WTC11 (cell line): ENCODE results near the gene GABRA4. TPM values are rescaled to one million over a fixed set of nuclear protein-coding genes. Genes with fewer than 3 reads are reported as not detected.

ENCODE experiments used
- ATAC-seq: fragments of 200-7000 bp; cut with Tn5 transposase; 2 replicates; pipeline ENCODE4 v1.10.0; 2021; ENCODE audit warnings: mild to moderate bottlenecking, moderate library complexity
- CTCF ChIA-PET: fragments of 300-600 bp; sonication (Branson Sonifier 250); formaldehyde crosslinking; loops from one replicate; lab custom pipeline; 2021; ENCODE audit warnings: antibody characterized with exemption; lab: Charles Lee
- POLR2A ChIA-PET: fragments of 350-600 bp; sonication (Branson Sonifier 250); formaldehyde crosslinking; loops from one replicate; lab custom pipeline; 2021; ENCODE audit warnings: antibody characterized with exemption; lab: Charles Lee
- DNase-seq: peaks from one replicate; pipeline ENCODE4 v3.0.0; 2021; ENCODE audit warnings: low spot score
- H3K27ac Mint-ChIP-seq: 2 replicates; pipeline ENCODE4 v1.8.0; 2021; ENCODE audit warnings: mixed read lengths
- H3K27me3 Mint-ChIP-seq: 2 replicates; pipeline ENCODE4 v1.8.0; 2021; ENCODE audit warnings: low read depth, mild to moderate bottlenecking, moderate library complexity, mixed read lengths
- H3K36me3 Mint-ChIP-seq: 2 replicates; pipeline ENCODE4 v1.8.0; 2021; ENCODE audit warnings: mixed read lengths
- H3K4me1 Mint-ChIP-seq: 2 replicates; pipeline ENCODE4 v1.8.0; 2022; ENCODE audit warnings: mixed read lengths
- H3K4me3 Mint-ChIP-seq: 2 replicates; pipeline ENCODE4 v1.8.0; 2021; ENCODE audit warnings: mild to moderate bottlenecking, moderate library complexity, mixed read lengths
- H3K9me3 Mint-ChIP-seq: 2 replicates; pipeline ENCODE4 v1.8.0; 2021; ENCODE audit warnings: mixed read lengths
- ATF1 ChIP-seq: sonication (generic); formaldehyde crosslinking; IDR thresholded peaks from 2 replicates; pipeline ENCODE4 v1.8.1; 2023; ENCODE audit warnings: mild to moderate bottlenecking, moderate library complexity, missing genetic modification reagents
- ATF6 ChIP-seq: sonication (generic); formaldehyde crosslinking; IDR thresholded peaks from 2 replicates; pipeline ENCODE4 v1.8.1; 2023; ENCODE audit warnings: mild to moderate bottlenecking, missing genetic modification reagents
- CTCF ChIP-seq: fragments of 200-600 bp; IDR thresholded peaks from 2 replicates; pipeline ENCODE4 v1.8.0; 2022; ENCODE audit warnings: antibody characterized with exemption
- ETV6 ChIP-seq: sonication (generic); formaldehyde crosslinking; IDR thresholded peaks from 2 replicates; pipeline ENCODE4 v1.8.1; 2022; ENCODE audit warnings: mild to moderate bottlenecking, missing genetic modification reagents
- FOXK1 ChIP-seq: sonication (generic); formaldehyde crosslinking; IDR thresholded peaks from 2 replicates; pipeline ENCODE4 v1.8.0; 2022; ENCODE audit warnings: mild to moderate bottlenecking, moderate library complexity, missing genetic modification reagents
- FOXP1 ChIP-seq: sonication (generic); formaldehyde crosslinking; IDR thresholded peaks from 2 replicates; pipeline ENCODE4 v1.8.0; 2022; ENCODE audit warnings: missing genetic modification reagents, mild to moderate bottlenecking, moderate library complexity, borderline replicate concordance
- GABPB1 ChIP-seq: sonication (generic); formaldehyde crosslinking; IDR thresholded peaks from 2 replicates; pipeline ENCODE4 v1.8.1; 2023; ENCODE audit warnings: mild to moderate bottlenecking, missing genetic modification reagents
- HMGXB4 ChIP-seq: sonication (generic); formaldehyde crosslinking; IDR thresholded peaks from 2 replicates; pipeline ENCODE4 v1.8.1; 2023; ENCODE audit warnings: mild to moderate bottlenecking, moderate library complexity, missing genetic modification reagents
- IRF2 ChIP-seq: sonication (generic); formaldehyde crosslinking; IDR thresholded peaks from 2 replicates; pipeline ENCODE4 v1.8.0; 2022; ENCODE audit warnings: low read depth, missing genetic modification reagents, borderline replicate concordance
- NFATC4 ChIP-seq: fragments of 250-450 bp; sonication (Bioruptor Pico); IDR thresholded peaks from 2 replicates; pipeline ENCODE4 v1.9.0; 2021; ENCODE audit warnings: mild to moderate bottlenecking
- SMAD3 ChIP-seq: sonication (generic); formaldehyde crosslinking; IDR thresholded peaks from 2 replicates; pipeline ENCODE4 v1.8.0; 2022; ENCODE audit warnings: missing genetic modification reagents, mild to moderate bottlenecking, borderline replicate concordance
- SP1 ChIP-seq: sonication (generic); formaldehyde crosslinking; conservative IDR thresholded peaks from 2 replicates; pipeline ENCODE4 v1.8.1; 2022; ENCODE audit warnings: missing genetic modification reagents
- TEAD4 ChIP-seq: sonication (generic); formaldehyde crosslinking; IDR thresholded peaks from 2 replicates; pipeline ENCODE4 v1.8.0; 2022; ENCODE audit warnings: mild to moderate bottlenecking, missing genetic modification reagents
- ZNF263 ChIP-seq: sonication (generic); formaldehyde crosslinking; IDR thresholded peaks from 2 replicates; pipeline ENCODE4 v1.8.1; 2022; ENCODE audit warnings: low read depth, mild to moderate bottlenecking, moderate library complexity, missing genetic modification reagents
- ZNF396 ChIP-seq: fragments of 250-450 bp; sonication (Bioruptor Pico); IDR thresholded peaks from 2 replicates; pipeline ENCODE4 v1.8.0; 2021; ENCODE audit warnings: mild to moderate bottlenecking, moderate library complexity, borderline replicate concordance
- ZNF416 ChIP-seq: fragments of 250-450 bp; sonication (Bioruptor Pico); IDR thresholded peaks from 2 replicates; pipeline ENCODE4 v1.9.0; 2021; ENCODE audit warnings: mild to moderate bottlenecking, inconsistent platforms
- total RNA-seq: library from RNA; stranded (reverse); gene quantifications from 3 replicates; pipeline ENCODE4 v1.2.3, GENCODE V29; 2021
- TF ChIP-seq, protein P1 (sequence below): fragments of 250-450 bp; sonication (Bioruptor Pico); IDR thresholded peaks from 2 replicates; pipeline ENCODE4 v1.9.0; 2021; ENCODE audit warnings: mild to moderate bottlenecking, borderline replicate concordance
- TF ChIP-seq, protein P2 (sequence below): sonication (generic); formaldehyde crosslinking; IDR thresholded peaks from 2 replicates; pipeline ENCODE4 v1.8.0; 2023; ENCODE audit warnings: missing genetic modification reagents
- TF ChIP-seq, protein P3 (sequence below): sonication (generic); formaldehyde crosslinking; IDR thresholded peaks from 2 replicates; pipeline ENCODE4 v1.8.0; 2022; ENCODE audit warnings: mild to moderate bottlenecking, missing genetic modification reagents

The GABRA4 gene
- total RNA-seq, 1 experiment from 2014 or later = 0.20 TPM

DNA sequence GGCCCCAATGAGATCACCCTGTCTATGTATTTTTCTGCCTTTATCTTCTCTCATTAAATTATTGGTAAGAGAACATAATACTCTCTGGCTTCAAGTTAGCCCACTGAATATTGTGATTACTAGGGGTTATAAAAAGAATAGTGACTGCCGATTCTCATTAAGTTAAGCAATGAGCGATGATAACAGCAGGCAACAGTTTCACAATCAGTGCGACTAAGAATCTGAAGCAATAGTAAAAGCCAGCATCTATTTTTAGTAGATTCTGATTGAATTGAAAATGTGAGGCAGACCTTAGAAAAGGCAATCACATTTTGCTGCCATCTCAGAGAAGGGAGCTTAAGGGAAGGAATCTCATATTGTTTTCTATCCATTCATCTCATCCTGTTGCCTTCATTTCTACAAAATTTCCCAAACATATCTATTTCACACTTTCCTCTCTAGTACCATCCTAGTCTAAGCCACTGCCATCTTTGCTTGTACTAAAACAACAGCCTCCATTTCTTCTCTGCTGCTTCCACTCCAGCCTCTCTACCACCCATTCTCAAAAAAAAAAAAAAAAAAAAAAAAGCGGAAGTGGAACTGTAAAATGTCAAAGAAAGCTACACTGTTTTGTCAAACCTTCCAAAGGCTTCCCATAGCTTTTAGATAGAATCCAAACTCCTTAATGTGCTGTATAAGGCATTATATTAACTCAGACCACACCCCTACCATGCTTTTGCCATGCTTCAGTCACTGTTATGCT, 17.4 kb downstream of the GABRA4 start:
- no peak for TF ChIP-seq SP1 (CRISPR knock-in tag)
- no peak for TF ChIP-seq SMAD3 (CRISPR knock-in tag)
- TF ChIP-seq FOXK1 (CRISPR knock-in tag) = no peak
- TF ChIP-seq ZNF263 (CRISPR knock-in tag) = no peak
- no peak for TF ChIP-seq IRF2 (CRISPR knock-in tag)
- no peak for TF ChIP-seq ETV6 (CRISPR knock-in tag)
- no peak for TF ChIP-seq NFATC4 (CRISPR knock-in tag)
- TF ChIP-seq HMGXB4 = no peak
- no peak for TF ChIP-seq GABPB1 (CRISPR knock-in tag)
- no peak for TF ChIP-seq ZNF416
- TF ChIP-seq, protein P1, sequence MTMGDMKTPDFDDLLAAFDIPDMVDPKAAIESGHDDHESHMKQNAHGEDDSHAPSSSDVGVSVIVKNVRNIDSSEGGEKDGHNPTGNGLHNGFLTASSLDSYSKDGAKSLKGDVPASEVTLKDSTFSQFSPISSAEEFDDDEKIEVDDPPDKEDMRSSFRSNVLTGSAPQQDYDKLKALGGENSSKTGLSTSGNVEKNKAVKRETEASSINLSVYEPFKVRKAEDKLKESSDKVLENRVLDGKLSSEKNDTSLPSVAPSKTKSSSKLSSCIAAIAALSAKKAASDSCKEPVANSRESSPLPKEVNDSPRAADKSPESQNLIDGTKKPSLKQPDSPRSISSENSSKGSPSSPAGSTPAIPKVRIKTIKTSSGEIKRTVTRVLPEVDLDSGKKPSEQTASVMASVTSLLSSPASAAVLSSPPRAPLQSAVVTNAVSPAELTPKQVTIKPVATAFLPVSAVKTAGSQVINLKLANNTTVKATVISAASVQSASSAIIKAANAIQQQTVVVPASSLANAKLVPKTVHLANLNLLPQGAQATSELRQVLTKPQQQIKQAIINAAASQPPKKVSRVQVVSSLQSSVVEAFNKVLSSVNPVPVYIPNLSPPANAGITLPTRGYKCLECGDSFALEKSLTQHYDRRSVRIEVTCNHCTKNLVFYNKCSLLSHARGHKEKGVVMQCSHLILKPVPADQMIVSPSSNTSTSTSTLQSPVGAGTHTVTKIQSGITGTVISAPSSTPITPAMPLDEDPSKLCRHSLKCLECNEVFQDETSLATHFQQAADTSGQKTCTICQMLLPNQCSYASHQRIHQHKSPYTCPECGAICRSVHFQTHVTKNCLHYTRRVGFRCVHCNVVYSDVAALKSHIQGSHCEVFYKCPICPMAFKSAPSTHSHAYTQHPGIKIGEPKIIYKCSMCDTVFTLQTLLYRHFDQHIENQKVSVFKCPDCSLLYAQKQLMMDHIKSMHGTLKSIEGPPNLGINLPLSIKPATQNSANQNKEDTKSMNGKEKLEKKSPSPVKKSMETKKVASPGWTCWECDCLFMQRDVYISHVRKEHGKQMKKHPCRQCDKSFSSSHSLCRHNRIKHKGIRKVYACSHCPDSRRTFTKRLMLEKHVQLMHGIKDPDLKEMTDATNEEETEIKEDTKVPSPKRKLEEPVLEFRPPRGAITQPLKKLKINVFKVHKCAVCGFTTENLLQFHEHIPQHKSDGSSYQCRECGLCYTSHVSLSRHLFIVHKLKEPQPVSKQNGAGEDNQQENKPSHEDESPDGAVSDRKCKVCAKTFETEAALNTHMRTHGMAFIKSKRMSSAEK (CRISPR knock-in tag) = no peak
- TF ChIP-seq, protein P2, sequence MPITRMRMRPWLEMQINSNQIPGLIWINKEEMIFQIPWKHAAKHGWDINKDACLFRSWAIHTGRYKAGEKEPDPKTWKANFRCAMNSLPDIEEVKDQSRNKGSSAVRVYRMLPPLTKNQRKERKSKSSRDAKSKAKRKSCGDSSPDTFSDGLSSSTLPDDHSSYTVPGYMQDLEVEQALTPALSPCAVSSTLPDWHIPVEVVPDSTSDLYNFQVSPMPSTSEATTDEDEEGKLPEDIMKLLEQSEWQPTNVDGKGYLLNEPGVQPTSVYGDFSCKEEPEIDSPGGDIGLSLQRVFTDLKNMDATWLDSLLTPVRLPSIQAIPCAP (CRISPR knock-in tag) = no peak
- TF ChIP-seq FOXP1 (CRISPR knock-in tag) = no peak
- no peak for TF ChIP-seq CTCF
- TF ChIP-seq ATF1 = no peak
- no peak for TF ChIP-seq TEAD4 (CRISPR knock-in tag)
- TF ChIP-seq, all 79 proteins: peak for 0
- no peaks in the 10 kb centered on the region for H3K36me3 Mint-ChIP-seq
- no peak overlapping the region for H3K27ac Mint-ChIP-seq
- DNase-seq = no peak
- no peaks in the 10 kb centered on the region for H3K27me3 Mint-ChIP-seq
- ATAC-seq = no peak
- no peaks in the 10 kb centered on the region for H3K9me3 Mint-ChIP-seq
- ChIA-PET POLR2A (interaction anchor here (0.6 kb wide), 2 partner anchors 14 to 428 kb away, joined by 3 to 4 read pairs; no protein-coding TSS in a partner anchor), CTCF (no interaction called here)
- H3K4me3 Mint-ChIP-seq = no peak overlapping the region
- H3K4me1 Mint-ChIP-seq = peaks cover 5% of the 10 kb centered on the region

- Mint-ChIP-seq H3K36me3 (no peaks in the 10 kb centered on the region), H3K4me3 (no peak overlapping the region), H3K4me1 (peaks cover 5% of the 10 kb centered on the region), H3K9me3 (no peaks in the 10 kb centered on the region), H3K27me3 (no peaks in the 10 kb centered on the region), H3K27ac (no peak overlapping the region)
- ATAC-seq = no peak
- TF ChIP-seq ATF1 (no peak), ATF6 (CRISPR knock-in tag) (no peak), ZNF396 (no peak)
- TF ChIP-seq, protein P3, sequence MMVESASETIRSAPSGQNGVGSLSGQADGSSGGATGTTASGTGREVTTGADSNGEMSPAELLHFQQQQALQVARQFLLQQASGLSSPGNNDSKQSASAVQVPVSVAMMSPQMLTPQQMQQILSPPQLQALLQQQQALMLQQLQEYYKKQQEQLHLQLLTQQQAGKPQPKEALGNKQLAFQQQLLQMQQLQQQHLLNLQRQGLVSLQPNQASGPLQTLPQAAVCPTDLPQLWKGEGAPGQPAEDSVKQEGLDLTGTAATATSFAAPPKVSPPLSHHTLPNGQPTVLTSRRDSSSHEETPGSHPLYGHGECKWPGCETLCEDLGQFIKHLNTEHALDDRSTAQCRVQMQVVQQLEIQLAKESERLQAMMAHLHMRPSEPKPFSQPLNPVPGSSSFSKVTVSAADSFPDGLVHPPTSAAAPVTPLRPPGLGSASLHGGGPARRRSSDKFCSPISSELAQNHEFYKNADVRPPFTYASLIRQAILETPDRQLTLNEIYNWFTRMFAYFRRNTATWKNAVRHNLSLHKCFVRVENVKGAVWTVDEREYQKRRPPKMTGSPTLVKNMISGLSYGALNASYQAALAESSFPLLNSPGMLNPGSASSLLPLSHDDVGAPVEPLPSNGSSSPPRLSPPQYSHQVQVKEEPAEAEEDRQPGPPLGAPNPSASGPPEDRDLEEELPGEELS (CRISPR knock-in tag) = no peak
- ChIA-PET POLR2A (no interaction called here), CTCF (no interaction called here)
- DNase-seq = no peak
These were observed 18.4 kb downstream of the GABRA4 start for GRCh38 chr4:46974891-46975543.
